ENCODE data around the gene TFB2M. TPM values are rescaled to one million over a fixed set of nuclear protein-coding genes. Genes with fewer than 3 reads are reported as not detected.

The TFB2M gene
- total and polyA plus RNA-seq, 8 donors: 4.7 to 34.8 (median 10.9) TPM

GRCh38 chr1:246517391-246517790 is 48.7 kb downstream of the TFB2M start:
- Histone ChIP-seq H3K4me1 (no peaks in the 10 kb centered on the region), H3K36me3 (no peaks in the 10 kb centered on the region), H3K27me3 (no peaks in the 10 kb centered on the region), H3K27ac (no peak overlapping the region), H3K9me3 (peaks cover 4 to 47% (median 36%) of the 10 kb centered on the region in 4 donors), H3K4me3 (no peak overlapping the region)
- WGBS, 5 donors: 78 to 96% (median 83%) methylated on average over 4 to 7 of the region's 7 CpGs
- no peak for TF ChIP-seq POLR2A (IDR thresholded peaks at IDR 0.05)
- no peak for DNase-seq
- intact Hi-C loops (cut with DNase I; ENCODE audit: low total_unique reads): no loop called here

GRCh38 chr1:246516126-246516525 is 49.9 kb downstream of the TFB2M start:
- H3K9me3 ChIP-seq: peaks cover 4 to 47% (median 36%) of the 10 kb centered on the region in 4 donors

GRCh38 chr1:246515390-246516005 is 50.6 kb downstream of the TFB2M start:
- Histone ChIP-seq H3K36me3 (no peaks in the 10 kb centered on the region), H3K9me3 (peaks cover 4 to 47% (median 36%) of the 10 kb centered on the region in 4 donors), H3K27me3 (no peaks in the 10 kb centered on the region), H3K4me3 (no peak overlapping the region), H3K4me1 (no peaks in the 10 kb centered on the region), H3K27ac (no peak overlapping the region)
- 78 to 87% (median 81%) methylated on average over 3 of the region's 3 CpGs for WGBS, 5 donors
- no peak for DNase-seq
- intact Hi-C loops (cut with DNase I; ENCODE audit: low total_unique reads): no loop called here
- TF ChIP-seq POLR2AphosphoS5 (IDR thresholded peaks at IDR 0.05) (no peak), CTCF (IDR thresholded peaks at IDR 0.05) (no peak), POLR2A (IDR thresholded peaks at IDR 0.05) (no peak), EP300 (IDR thresholded peaks at IDR 0.05) (no peak)

More at GRCh38 chr1:246516126-246516525, 49.9 kb downstream of the TFB2M start:
- DNase-seq: no peak
- intact Hi-C loops (cut with DNase I; ENCODE audit: low total_unique reads): no loop called here
- Histone ChIP-seq H3K36me3 (no peaks in the 10 kb centered on the region), H3K4me1 (no peaks in the 10 kb centered on the region), H3K27ac (no peak overlapping the region), H3K27me3 (no peaks in the 10 kb centered on the region), H3K4me3 (no peak overlapping the region)
- WGBS, 5 donors: 94 to 99% (median 97%) methylated on average over 5 to 10 of the region's 10 CpGs
- TF ChIP-seq CTCF (IDR thresholded peaks at IDR 0.05): no peak
- TF ChIP-seq POLR2AphosphoS5 (IDR thresholded peaks at IDR 0.05): no peak
- no peak for TF ChIP-seq POLR2A (IDR thresholded peaks at IDR 0.05)
- no peak for TF ChIP-seq EP300 (IDR thresholded peaks at IDR 0.05)

GRCh38 chr1:246513619-246514343 is 52.3 kb downstream of the TFB2M start:
- Histone ChIP-seq H3K4me3 (no peak overlapping the region), H3K27ac (no peak overlapping the region), H3K36me3 (no peaks in the 10 kb centered on the region), H3K4me1 (no peaks in the 10 kb centered on the region), H3K27me3 (no peaks in the 10 kb centered on the region), H3K9me3 (peaks cover 4 to 47% (median 36%) of the 10 kb centered on the region in 4 donors)
- no peak for DNase-seq
- TF ChIP-seq CTCF (IDR thresholded peaks at IDR 0.05) (no peak), POLR2AphosphoS5 (IDR thresholded peaks at IDR 0.05) (no peak), POLR2A (IDR thresholded peaks at IDR 0.05) (no peak), EP300 (IDR thresholded peaks at IDR 0.05) (no peak)
- intact Hi-C loops (cut with DNase I; ENCODE audit: low total_unique reads): no loop called here
- 92 to 97% (median 94%) methylated on average over 4 to 7 of the region's 7 CpGs for WGBS, 5 donors

Data from stomach (tissue), 9 donors.